Subcutaneous abdominal adipose tissue (tissue), 5 donors: Measurements from ENCODE around the gene ZNF428.

Experiments
- H3K27ac ChIP-seq: one replicate; pipeline ENCODE4 v1.7.0; 2013; ENCODE audit warnings: low read depth, mild to moderate bottlenecking, inconsistent platforms, low read length, moderate library complexity
- H3K27me3 ChIP-seq, 5 donors: one replicate each; pipeline ENCODE4 v1.7.0; 2013; ENCODE audit warnings: low read length in 5 of 5, inconsistent platforms in 1 of 5; ENCODE audit not compliant: control insufficient read depth in 5 of 5, insufficient read depth in 4 of 5
- H3K36me3 ChIP-seq, 5 donors: one replicate each; pipeline ENCODE4 v1.7.0; 2013; ENCODE audit warnings: low read length in 5 of 5; ENCODE audit not compliant: control insufficient read depth in 5 of 5, insufficient read depth in 5 of 5
- H3K4me1 ChIP-seq, 5 donors: one replicate each; pipeline ENCODE4 v1.7.0; 2013; ENCODE audit warnings: low read length in 5 of 5, mild to moderate bottlenecking in 3 of 5, moderate library complexity in 1 of 5; ENCODE audit not compliant: control insufficient read depth in 5 of 5, insufficient read depth in 5 of 5
- H3K4me3 ChIP-seq, 5 donors: one replicate each; pipeline ENCODE4 v1.7.0; 2013; ENCODE audit warnings: low read length in 5 of 5, low read depth in 1 of 5
- H3K9ac ChIP-seq, 5 donors: one replicate each; pipeline ENCODE4 v1.7.0; 2013; ENCODE audit warnings: low read length in 5 of 5, mild to moderate bottlenecking in 4 of 5, moderate library complexity in 3 of 5
- H3K9me3 ChIP-seq, 5 donors: one replicate each; pipeline ENCODE4 v1.7.0; 2013; ENCODE audit warnings: low read length in 5 of 5; ENCODE audit not compliant: control insufficient read depth in 5 of 5
- donor health status: healthy.
- donor health status: healthy.
- donor health status: healthy.
- donor health status: healthy.
- donor health status: healthy.

Gene ZNF428

DNA sequence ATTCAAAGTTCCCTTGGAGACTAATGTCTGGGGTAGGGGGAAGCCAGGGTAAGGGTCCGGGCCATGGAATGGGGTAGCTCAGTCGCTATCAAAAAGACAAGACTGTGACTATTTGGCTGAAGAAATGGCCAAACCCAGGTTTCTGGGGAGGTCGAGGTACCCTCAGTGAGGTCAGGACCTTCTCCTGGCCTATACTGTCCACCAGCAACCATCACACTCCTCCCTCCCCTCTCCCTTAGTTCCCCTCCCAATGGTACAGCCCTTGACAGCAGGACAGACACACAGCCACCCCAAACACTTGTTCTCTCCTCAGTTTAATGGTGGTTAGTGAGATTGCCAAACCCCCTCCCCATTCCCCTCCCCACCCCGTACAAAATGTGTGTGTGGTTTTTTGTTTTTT, 2.6 kb upstream of the ZNF428 start:
- no peak overlapping the region for H3K27ac ChIP-seq
- H3K4me3 ChIP-seq = no peak overlapping the region
- peaks cover 3 to 12% (median 9%) of the 10 kb centered on the region in 5 donors for H3K27me3 ChIP-seq
- H3K4me1 ChIP-seq = peaks cover 0 to 26% (median 20%) of the 10 kb centered on the region in 5 donors
- H3K9me3 ChIP-seq = no peaks in the 10 kb centered on the region
- no peak overlapping the region for H3K9ac ChIP-seq
- H3K36me3 ChIP-seq = no peaks in the 10 kb centered on the region

DNA sequence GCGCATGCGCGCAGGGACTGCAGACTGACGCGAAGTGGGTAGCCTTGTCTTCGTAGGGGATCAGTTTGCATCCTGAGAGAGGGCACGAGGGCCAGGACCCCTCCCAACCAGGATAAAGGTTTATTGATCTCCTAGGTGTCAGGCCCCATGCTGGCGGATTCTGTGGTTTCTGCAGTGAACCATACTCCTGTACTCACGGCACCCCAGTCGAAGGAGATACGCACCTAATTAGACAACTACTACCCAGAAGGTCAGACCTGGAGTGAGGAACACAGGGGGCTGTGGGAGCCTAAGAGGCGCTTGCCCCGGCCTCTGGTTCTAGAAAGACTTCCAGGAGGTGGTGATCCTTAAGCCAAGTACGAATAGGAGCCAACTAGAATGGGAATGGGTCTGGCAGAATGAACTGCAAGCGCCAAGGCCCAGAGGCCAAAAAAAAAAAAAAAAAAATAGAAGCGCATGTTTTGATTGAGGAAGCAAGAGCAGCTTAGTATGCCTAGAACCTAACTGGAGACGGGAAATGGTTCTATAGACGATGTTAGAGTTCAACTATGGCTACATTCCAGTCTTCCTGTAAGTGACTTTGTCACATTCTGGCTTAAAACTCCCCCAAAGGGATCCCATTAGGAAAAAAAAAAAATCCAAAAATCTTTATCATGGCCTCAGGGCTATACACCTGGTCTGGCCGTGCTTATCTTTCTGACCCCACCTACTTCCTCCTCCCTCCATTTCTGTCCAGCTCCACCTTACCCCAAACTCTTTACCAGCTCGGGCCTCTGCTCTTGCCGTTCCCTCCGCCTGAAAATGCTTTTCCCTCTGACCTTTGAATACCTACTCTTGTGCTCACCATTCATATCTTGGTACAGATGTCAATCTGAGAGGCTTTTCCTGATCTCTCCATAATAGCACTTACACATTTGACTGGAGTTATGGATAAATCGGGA, 902 bp upstream of the ZNF428 start:
- peaks cover 0 to 2% (median 0%) of the 10 kb centered on the region in 5 donors for H3K36me3 ChIP-seq
- H3K27ac ChIP-seq = peak overlapping the region; percentile 85
- H3K4me3 ChIP-seq = peak overlapping the region; percentile 89 to 97 (median 96)
- no peaks in the 10 kb centered on the region for H3K27me3 ChIP-seq
- peaks cover 0 to 26% (median 20%) of the 10 kb centered on the region in 5 donors for H3K4me1 ChIP-seq
- peak overlapping the region in 4 of 5 donors; percentile 31 to 99 (median 86) for H3K9ac ChIP-seq
- no peaks in the 10 kb centered on the region for H3K9me3 ChIP-seq

DNA sequence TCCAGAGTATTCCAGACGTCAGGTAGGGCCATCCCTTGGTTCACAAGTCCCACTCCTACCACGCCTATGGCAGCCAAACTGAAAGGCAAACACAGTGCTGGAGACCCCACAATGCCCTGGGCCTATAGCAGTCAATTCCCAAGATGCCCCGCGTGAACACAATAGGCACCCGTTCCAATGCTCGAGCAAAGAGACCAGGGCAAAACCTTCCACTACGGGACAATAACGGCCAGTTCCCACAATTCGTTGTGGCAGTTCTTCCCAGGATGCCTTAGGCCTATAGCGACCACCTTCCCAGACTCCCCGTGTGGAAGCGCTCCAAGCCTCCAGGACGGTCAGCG, 538 bp downstream of the ZNF428 start:
- H3K4me1 ChIP-seq = peaks cover 0 to 23% (median 20%) of the 10 kb centered on the region in 5 donors
- no peaks in the 10 kb centered on the region for H3K9me3 ChIP-seq
- H3K27ac ChIP-seq = peak overlapping the region; percentile 85
- H3K9ac ChIP-seq = peak overlapping the region; percentile 84 to 99 (median 95)
- H3K27me3 ChIP-seq = no peaks in the 10 kb centered on the region
- H3K36me3 ChIP-seq = peaks cover 1 to 5% (median 4%) of the 10 kb centered on the region in 5 donors
- peak overlapping the region; percentile 92 to 98 (median 96) for H3K4me3 ChIP-seq

DNA sequence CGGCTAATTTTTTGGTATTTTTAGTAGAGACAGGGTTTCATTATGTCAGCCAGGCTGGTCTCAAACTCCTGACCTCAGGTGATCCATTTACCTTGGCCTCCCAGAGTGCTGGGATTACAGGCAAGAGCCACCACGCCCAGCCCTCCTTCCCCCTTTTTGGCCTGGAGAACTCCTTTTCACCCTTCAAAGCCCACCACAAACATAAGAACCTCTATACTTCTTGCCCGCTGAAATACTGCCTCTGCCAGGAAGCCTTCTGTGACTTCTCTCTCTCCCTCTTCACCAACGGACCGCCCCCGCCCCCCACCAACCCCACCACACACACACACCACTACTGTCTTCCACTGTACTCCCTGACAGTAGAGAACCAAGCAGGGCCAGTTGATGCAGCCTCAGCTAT, 2.5 kb downstream of the ZNF428 start:
- Histone ChIP-seq H3K4me1 (peaks cover 0 to 23% (median 20%) of the 10 kb centered on the region in 5 donors), H3K27me3 (no peaks in the 10 kb centered on the region), H3K9ac (no peak overlapping the region), H3K9me3 (no peaks in the 10 kb centered on the region), H3K36me3 (peaks cover 2 to 24% (median 21%) of the 10 kb centered on the region in 5 donors), H3K4me3 (no peak overlapping the region), H3K27ac (no peak overlapping the region)

DNA sequence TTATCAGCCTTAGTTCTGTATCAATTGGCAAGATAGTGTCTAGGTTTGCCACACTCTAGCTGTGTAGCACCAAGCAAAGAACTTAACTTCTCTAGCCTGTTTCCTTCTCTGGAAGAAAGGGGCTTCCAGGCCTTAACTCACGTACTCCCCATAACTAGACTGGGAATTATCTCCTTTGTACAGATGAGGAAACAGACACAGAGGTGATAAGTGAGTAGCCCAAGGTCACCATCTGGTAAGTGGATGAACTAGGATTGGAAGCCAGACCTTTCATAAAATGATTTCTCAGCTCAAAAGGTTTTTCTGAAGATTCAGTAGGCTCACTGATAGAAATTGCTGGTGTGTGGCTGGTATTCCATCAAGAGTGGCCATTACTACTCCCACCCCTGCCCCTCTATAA, 3.1 kb downstream of the ZNF428 start:
- H3K9ac ChIP-seq = no peak overlapping the region
- peaks cover 0 to 23% (median 20%) of the 10 kb centered on the region in 5 donors for H3K4me1 ChIP-seq
- H3K9me3 ChIP-seq = no peaks in the 10 kb centered on the region
- no peak overlapping the region for H3K4me3 ChIP-seq
- H3K36me3 ChIP-seq = peaks cover 2 to 29% (median 26%) of the 10 kb centered on the region in 5 donors
- H3K27ac ChIP-seq = no peak overlapping the region
- H3K27me3 ChIP-seq = no peaks in the 10 kb centered on the region

GRCh38 chr19:43612374-43612773, 7.1 kb downstream of the ZNF428 start:
- H3K27ac ChIP-seq = no peak overlapping the region
- no peaks in the 10 kb centered on the region for H3K4me1 ChIP-seq
- no peak overlapping the region for H3K4me3 ChIP-seq
- no peak overlapping the region for H3K9ac ChIP-seq
- H3K9me3 ChIP-seq = no peaks in the 10 kb centered on the region
- H3K27me3 ChIP-seq = no peaks in the 10 kb centered on the region
- peaks cover 2 to 41% (median 32%) of the 10 kb centered on the region in 5 donors for H3K36me3 ChIP-seq

DNA sequence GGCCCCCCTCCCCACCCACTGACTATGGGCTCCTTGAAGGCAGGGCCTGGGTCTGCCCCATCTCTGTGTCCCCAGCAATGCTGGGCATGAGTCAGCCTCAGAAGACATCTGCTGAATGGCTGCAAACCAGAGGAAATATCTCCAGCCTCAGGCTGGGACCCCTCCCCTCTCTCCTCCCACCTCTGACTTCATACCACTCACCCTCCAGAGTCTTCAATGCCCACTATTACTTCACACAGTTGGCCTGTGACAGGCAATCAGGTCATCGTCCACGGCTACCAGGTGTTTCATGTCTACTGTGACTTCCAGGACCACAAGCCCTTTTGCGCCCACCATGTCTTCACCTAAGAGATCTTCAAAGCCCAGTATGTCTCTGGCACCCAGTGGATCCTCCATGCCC, 7.6 kb downstream of the ZNF428 start, which contains the start of gene SRRM5:
TSS of gene SRRM5 (plus strand) at position 301 of the 400 bp plus-strand sequence. CDS start at position 335, 34 bp downstream.
- Histone ChIP-seq H3K9ac (no peak within 1 kb of the TSS), H3K4me1 (no peaks in the 10 kb centered on the region), H3K27ac (no peak within 1 kb of the TSS), H3K9me3 (no peaks in the 10 kb centered on the region), H3K27me3 (no peaks in the 10 kb centered on the region), H3K4me3 (no peak within 1 kb of the TSS), H3K36me3 (peaks cover 2 to 43% (median 34%) of the 10 kb centered on the region in 5 donors)

DNA sequence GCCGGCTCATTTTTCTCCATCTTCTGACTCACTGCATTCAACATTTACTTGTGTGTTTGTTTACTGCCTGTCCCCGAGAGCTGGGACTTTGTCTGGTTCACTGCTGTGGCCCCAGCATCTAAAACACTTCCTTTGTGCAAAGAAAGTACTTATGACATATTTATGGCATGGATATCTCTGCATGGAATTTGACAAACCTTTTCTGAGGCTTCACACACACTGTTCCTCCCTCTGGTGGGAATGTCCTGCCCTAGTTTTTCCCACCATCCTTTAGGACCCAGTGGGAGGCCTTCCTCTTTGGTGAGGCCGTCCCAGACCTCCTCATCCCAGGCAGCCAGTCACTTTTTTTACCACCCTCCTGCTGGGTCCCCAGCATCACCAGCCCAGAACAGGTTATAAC, 8.9 kb downstream of the ZNF428 start:
- no peak overlapping the region for H3K9ac ChIP-seq
- H3K36me3 ChIP-seq = peaks cover 0 to 45% (median 37%) of the 10 kb centered on the region in 5 donors
- no peaks in the 10 kb centered on the region for H3K9me3 ChIP-seq
- no peak overlapping the region for H3K27ac ChIP-seq
- H3K4me1 ChIP-seq = no peaks in the 10 kb centered on the region
- no peaks in the 10 kb centered on the region for H3K27me3 ChIP-seq
- H3K4me3 ChIP-seq = no peak overlapping the region

DNA sequence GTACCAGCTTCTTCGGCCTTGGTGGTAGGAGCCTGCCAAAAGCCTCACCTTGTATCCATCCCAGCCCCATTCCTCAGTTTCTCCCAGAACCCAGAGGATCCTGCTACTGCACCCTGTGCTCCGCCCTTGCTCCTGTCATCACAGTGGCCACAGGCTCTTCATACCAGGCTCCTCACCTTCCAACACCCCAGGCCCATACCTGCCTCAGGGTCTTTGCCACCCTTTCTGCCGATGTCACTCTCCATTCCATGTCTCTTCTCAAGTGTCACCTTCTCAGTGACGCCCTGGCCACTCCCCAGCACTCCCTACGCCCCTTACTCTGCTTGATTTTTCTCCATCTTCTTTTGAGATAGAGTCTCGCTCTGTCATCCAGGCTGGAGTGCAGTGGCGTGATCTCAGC, 9.6 kb downstream of the ZNF428 start:
- H3K9me3 ChIP-seq = no peaks in the 10 kb centered on the region
- no peak overlapping the region for H3K4me3 ChIP-seq
- H3K36me3 ChIP-seq = peaks cover 0 to 45% (median 37%) of the 10 kb centered on the region in 5 donors
- H3K4me1 ChIP-seq = no peaks in the 10 kb centered on the region
- H3K9ac ChIP-seq = no peak overlapping the region
- no peak overlapping the region for H3K27ac ChIP-seq
- H3K27me3 ChIP-seq = no peaks in the 10 kb centered on the region
